ENCODE results near the gene FNIP2. TPM values are rescaled to one million over a fixed set of nuclear protein-coding genes. Genes with fewer than 3 reads are reported as not detected.
A peak's percentile ranks its signal among the peaks of the same experiment; 100 is the strongest.

Gene FNIP2
- total and polyA plus RNA-seq, 9 of the 15 experiments (the other 6 are each of a cell fraction or from before 2014, with no cell fraction given), result 1.7 to 15.5 (median 8.3) TPM

DNA sequence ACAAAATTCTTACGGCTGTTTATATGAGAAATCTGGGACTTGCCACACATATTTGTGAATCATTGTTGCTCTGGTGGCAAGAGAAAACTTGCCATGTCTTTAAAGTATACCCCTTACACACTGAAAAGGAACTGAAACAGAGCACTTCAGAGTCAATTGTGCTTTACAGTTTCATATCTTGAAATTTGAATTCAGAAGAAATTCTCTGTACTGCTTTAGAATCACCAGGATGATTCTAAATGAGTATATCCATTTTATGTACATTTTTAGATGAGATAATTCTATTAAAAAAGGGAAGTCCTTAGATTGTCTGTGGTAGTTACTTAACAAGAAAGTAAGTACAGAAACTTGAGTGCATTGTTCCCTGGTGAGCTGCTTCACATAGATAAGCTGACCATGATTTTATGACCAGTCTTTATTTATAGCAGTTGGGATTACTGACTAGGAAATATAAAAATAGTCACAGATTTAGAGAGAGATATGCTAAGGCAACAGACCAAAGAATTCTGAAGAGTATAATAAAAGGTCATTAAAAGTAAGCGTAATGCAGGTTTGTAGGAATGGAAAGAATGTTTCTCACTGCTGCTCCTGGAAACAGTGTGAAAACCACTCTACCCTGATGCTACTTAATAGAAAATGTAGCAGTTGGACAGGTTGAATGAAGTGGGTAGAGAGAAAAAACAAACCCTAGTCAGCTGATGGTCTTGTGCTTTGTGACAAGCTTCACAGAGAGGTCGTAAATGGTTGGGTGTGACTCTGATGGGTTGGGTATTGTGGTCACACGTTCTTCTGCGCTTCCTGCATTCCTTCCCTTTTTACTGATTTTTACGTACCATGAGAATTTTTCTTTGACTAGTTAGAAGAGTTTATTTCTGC, 41.0 kb downstream of the FNIP2 start (continued):
- TF ChIP-seq E4F1 (CRISPR knock-in tag; IDR thresholded peaks at IDR 0.05; ENCODE audit: borderline replicate concordance) (no peak), KLF16 (IDR thresholded peaks at IDR 0.05) (peak; percentile 63; the same call in 1 of the 2 replicates), ZEB2 (IDR thresholded peaks at IDR 0.05) (no peak), CXXC5 (CRISPR knock-in tag; IDR thresholded peaks at IDR 0.05) (0 out of 2 replicates have a peak, but pooled peaks have one; percentile 13), CBFA2T3 (IDR thresholded peaks at IDR 0.05) (peak; percentile 75), POLR2H (tag; IDR thresholded peaks at IDR 0.05; ENCODE audit: low read depth) (no peak), POLR2AphosphoS2 (IDR thresholded peaks at IDR 0.05; ENCODE audit: low read length) (no peak), ARID3B (CRISPR knock-in tag; IDR thresholded peaks at IDR 0.05; ENCODE audit: borderline replicate concordance) (no peak), ZNF280A (IDR thresholded peaks at IDR 0.05; ENCODE audit: low read depth, partially characterized antibody) (no peak), ZNF696 (CRISPR knock-in tag; conservative IDR thresholded peaks at IDR 0.05) (no peak), NELFE (IDR thresholded peaks at IDR 0.05; ENCODE audit: insufficient read depth, insufficient read length) (no peak)
- TF ChIP-seq, protein P1, sequence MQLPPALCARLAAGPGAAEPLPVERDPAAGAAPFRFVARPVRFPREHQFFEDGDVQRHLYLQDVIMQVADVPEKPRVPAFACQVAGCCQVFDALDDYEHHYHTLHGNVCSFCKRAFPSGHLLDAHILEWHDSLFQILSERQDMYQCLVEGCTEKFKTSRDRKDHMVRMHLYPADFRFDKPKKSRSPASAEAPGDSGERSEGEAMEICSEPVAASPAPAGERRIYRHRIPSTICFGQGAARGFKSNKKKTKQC (CRISPR knock-in tag; IDR thresholded peaks at IDR 0.05), result no peak
- TF ChIP-seq, protein P2, sequence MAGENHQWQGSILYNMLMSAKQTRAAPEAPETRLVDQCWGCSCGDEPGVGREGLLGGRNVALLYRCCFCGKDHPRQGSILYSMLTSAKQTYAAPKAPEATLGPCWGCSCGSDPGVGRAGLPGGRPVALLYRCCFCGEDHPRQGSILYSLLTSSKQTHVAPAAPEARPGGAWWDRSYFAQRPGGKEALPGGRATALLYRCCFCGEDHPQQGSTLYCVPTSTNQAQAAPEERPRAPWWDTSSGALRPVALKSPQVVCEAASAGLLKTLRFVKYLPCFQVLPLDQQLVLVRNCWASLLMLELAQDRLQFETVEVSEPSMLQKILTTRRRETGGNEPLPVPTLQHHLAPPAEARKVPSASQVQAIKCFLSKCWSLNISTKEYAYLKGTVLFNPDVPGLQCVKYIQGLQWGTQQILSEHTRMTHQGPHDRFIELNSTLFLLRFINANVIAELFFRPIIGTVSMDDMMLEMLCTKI (IDR thresholded peaks at IDR 0.05; ENCODE audit: partially characterized antibody), result no peak
- TF ChIP-seq, protein P3, sequence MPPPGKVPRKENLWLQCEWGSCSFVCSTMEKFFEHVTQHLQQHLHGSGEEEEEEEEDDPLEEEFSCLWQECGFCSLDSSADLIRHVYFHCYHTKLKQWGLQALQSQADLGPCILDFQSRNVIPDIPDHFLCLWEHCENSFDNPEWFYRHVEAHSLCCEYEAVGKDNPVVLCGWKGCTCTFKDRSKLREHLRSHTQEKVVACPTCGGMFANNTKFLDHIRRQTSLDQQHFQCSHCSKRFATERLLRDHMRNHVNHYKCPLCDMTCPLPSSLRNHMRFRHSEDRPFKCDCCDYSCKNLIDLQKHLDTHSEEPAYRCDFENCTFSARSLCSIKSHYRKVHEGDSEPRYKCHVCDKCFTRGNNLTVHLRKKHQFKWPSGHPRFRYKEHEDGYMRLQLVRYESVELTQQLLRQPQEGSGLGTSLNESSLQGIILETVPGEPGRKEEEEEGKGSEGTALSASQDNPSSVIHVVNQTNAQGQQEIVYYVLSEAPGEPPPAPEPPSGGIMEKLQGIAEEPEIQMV (tag; conservative IDR thresholded peaks at IDR 0.05; ENCODE audit: low read depth), result no peak
- TF ChIP-seq, protein P4, sequence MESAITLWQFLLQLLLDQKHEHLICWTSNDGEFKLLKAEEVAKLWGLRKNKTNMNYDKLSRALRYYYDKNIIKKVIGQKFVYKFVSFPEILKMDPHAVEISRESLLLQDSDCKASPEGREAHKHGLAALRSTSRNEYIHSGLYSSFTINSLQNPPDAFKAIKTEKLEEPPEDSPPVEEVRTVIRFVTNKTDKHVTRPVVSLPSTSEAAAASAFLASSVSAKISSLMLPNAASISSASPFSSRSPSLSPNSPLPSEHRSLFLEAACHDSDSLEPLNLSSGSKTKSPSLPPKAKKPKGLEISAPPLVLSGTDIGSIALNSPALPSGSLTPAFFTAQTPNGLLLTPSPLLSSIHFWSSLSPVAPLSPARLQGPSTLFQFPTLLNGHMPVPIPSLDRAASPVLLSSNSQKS (CRISPR knock-in tag; IDR thresholded peaks at IDR 0.05), result no peak

All from K562 (cell line).